CD1c-positive myeloid dendritic cell (primary cell): ENCODE results near the gene PTCD1.
"Not testable (repeated sequence)": the region's sequence is repeated elsewhere in the genome, so short reads cannot be mapped to it uniquely, and the experiment has no call there.

ENCODE experiments used
- DNase-seq: peaks from one replicate; pipeline ENCODE4 v3.0.0-alpha.2; 2016; ENCODE audit errors: extremely low spot score

PTCD1 gene

GRCh38 chr7:99451936-99452335, 13.3 kb upstream of the PTCD1 start:
- DNase-seq: no peak

GRCh38 chr7:99449326-99449725, 10.7 kb upstream of the PTCD1 start:
- DNase-seq: no peak

- no peak for DNase-seq
Measured at GRCh38 chr7:99448855-99449254, 10.3 kb upstream of the PTCD1 start.

- DNase-seq: no peak
Measured at GRCh38 chr7:99447943-99448342, 9.3 kb upstream of the PTCD1 start.

GRCh38 chr7:99446096-99446495, 7.5 kb upstream of the PTCD1 start:
- no peak for DNase-seq

GRCh38 chr7:99440195-99440594, 1.6 kb upstream of the PTCD1 start:
- no peak for DNase-seq

- no peak for DNase-seq
Measured at GRCh38 chr7:99437946-99438572, 539 bp downstream of the PTCD1 start.

GRCh38 chr7:99433158-99433557, 5.4 kb downstream of the PTCD1 start:
- DNase-seq: no peak

GRCh38 chr7:99431756-99432540, 6.7 kb downstream of the PTCD1 start:
- not testable (repeated sequence) for DNase-seq

- no peak for DNase-seq
Measured at GRCh38 chr7:99429756-99430155, 8.8 kb downstream of the PTCD1 start.

- no peak for DNase-seq
Measured at GRCh38 chr7:99428972-99429566, 9.5 kb downstream of the PTCD1 start.

GRCh38 chr7:99424932-99425730, 13.5 kb downstream of the PTCD1 start:
- DNase-seq: no peak

- no peak for DNase-seq
Measured at GRCh38 chr7:99422625-99423024, 16.0 kb downstream of the PTCD1 start.

- DNase-seq: no peak
Measured at GRCh38 chr7:99422186-99422585, 16.4 kb downstream of the PTCD1 start.

- no peak for DNase-seq
Measured at GRCh38 chr7:99420986-99421385, 17.6 kb downstream of the PTCD1 start.

- DNase-seq: no peak
Measured at GRCh38 chr7:99420213-99420612, 18.4 kb downstream of the PTCD1 start.

- no peak for DNase-seq
Measured at GRCh38 chr7:99419323-99420021, 19.1 kb downstream of the PTCD1 start.

GRCh38 chr7:99418260-99418659, 20.3 kb downstream of the PTCD1 start:
- no peak for DNase-seq

GRCh38 chr7:99415513-99416127, 23.0 kb downstream of the PTCD1 start:
- peak; percentile 18 for DNase-seq

- DNase-seq: no peak
Measured at GRCh38 chr7:99410635-99411034, 28.0 kb downstream of the PTCD1 start.

- DNase-seq: peak; percentile 13
Measured at GRCh38 chr7:99409806-99410205, 28.8 kb downstream of the PTCD1 start.
